Keratinocyte (primary cell): ENCODE measurements around the gene MYO19. TPM values are rescaled to one million over a fixed set of nuclear protein-coding genes. Genes with fewer than 3 reads are reported as not detected.

Source experiments
- DNase-seq: peaks from one replicate; pipeline ENCODE4 v3.0.0-alpha.2; 2011; ENCODE audit warnings: low read depth, missing footprints, low spot score
- FAIRE-seq: peaks from 2 replicates; lab custom pipeline; 2011; peaks lifted over from hg19 to GRCh38; lab: Jason Lieb, UNC
- H2AFZ ChIP-seq: 2 replicates; pipeline ENCODE4 v1.6.0; 2012; ENCODE audit warnings: low read length, control low read depth, inconsistent platforms; ENCODE audit not compliant: control insufficient read depth
- H3K27ac ChIP-seq: 2 replicates; pipeline ENCODE4 v1.5.1; 2011; ENCODE audit warnings: low read length; ENCODE audit not compliant: control insufficient read depth, insufficient read depth
- H3K27me3 ChIP-seq: 3 replicates; pipeline ENCODE4 v1.6.0; 2011; ENCODE audit warnings: low read length; ENCODE audit not compliant: control insufficient read depth, insufficient read depth; ENCODE audit errors: extremely low read depth
- H3K36me3 ChIP-seq, 2 experiments: 2 replicates in 1 of 2; 3 replicates in 1 of 2; pipeline ENCODE4 v1.5.1; 2011; ENCODE audit warnings: low read length in 2 of 2, mild to moderate bottlenecking in 1 of 2; ENCODE audit not compliant: control insufficient read depth in 2 of 2, insufficient read depth in 2 of 2; ENCODE audit errors: extremely low read depth in 1 of 2
- H3K4me1 ChIP-seq: 3 replicates; pipeline ENCODE4 v1.5.1; 2011; ENCODE audit warnings: low read length; ENCODE audit not compliant: control insufficient read depth, insufficient read depth; ENCODE audit errors: extremely low read depth
- H3K4me2 ChIP-seq: 3 replicates; pipeline ENCODE4 v1.6.0; 2011; ENCODE audit warnings: low read depth, low read length; ENCODE audit not compliant: control insufficient read depth, insufficient read depth; ENCODE audit errors: extremely low read depth
- H3K4me3 ChIP-seq, 3 experiments: fragments of 200-600 bp in 1 of 3; sonication (generic) in 1 of 3; 2 replicates in 2 of 3; 3 replicates in 1 of 3; pipeline ENCODE4 v1.5.1; 2011 to 2016; ENCODE audit warnings: low read length in 3 of 3, mild to moderate bottlenecking in 3 of 3, control low read depth in 2 of 3, inconsistent platforms in 1 of 3, low read depth in 1 of 3, mixed read lengths in 1 of 3, mixed run types in 1 of 3, moderate library complexity in 1 of 3; ENCODE audit not compliant: control insufficient read depth in 2 of 3, insufficient read depth in 2 of 3; ENCODE audit errors: extremely low read depth in 1 of 3
- H3K79me2 ChIP-seq: 2 replicates; pipeline ENCODE4 v1.6.0; 2012; ENCODE audit warnings: low read length; ENCODE audit not compliant: control insufficient read depth, insufficient read depth
- H3K9ac ChIP-seq: 3 replicates; pipeline ENCODE4 v1.6.0; 2011; ENCODE audit warnings: low read length; ENCODE audit not compliant: control insufficient read depth, insufficient read depth; ENCODE audit errors: extremely low read depth
- H3K9me1 ChIP-seq: 3 replicates; pipeline ENCODE4 v1.6.0; 2011; ENCODE audit warnings: low read length; ENCODE audit not compliant: control insufficient read depth, insufficient read depth; ENCODE audit errors: extremely low read depth
- H3K9me3 ChIP-seq: 2 replicates; pipeline ENCODE4 v1.5.1; 2012; ENCODE audit warnings: low read depth, low read length; ENCODE audit not compliant: control insufficient read depth
- H4K20me1 ChIP-seq: 3 replicates; pipeline ENCODE4 v1.6.0; 2011; ENCODE audit warnings: low read length; ENCODE audit not compliant: control insufficient read depth, insufficient read depth; ENCODE audit errors: extremely low read depth
- EZH2 ChIP-seq: IDR thresholded peaks from one replicate; pipeline ENCODE4 v1.6.1; 2012; ENCODE audit warnings: inconsistent platforms, mild to moderate bottlenecking, low read length, moderate library complexity
- dilution Hi-C: fragments of 300-500 bp; cut with MboI; formaldehyde crosslinking; loops from one replicate; pipeline ENCODE4 v1.7.0; 2020; ENCODE audit warnings: low sequenced_read_pairs; ENCODE audit not compliant: extremely low pct_ligation_motif_present
- polyA plus RNA-seq, 5 experiments: library from polyadenylated mRNA; depleted of rRNA in 3 of 5; stranded (reverse) in 3 of 5; stranded (forward) in 1 of 5; unstranded in 1 of 5; fragments of >200 nt; gene quantifications; 1 replicate in 1 of 5; 2 replicates in 3 of 5; 3 replicates in 1 of 5; pipeline versions ENCODE4 v1.2.1 to v1.2.3, GENCODE V29; 2011 to 2012; ENCODE audit warnings: missing spikeins in 2 of 5, low read depth in 1 of 5, low replicate concordance in 1 of 5
- TF ChIP-seq, protein P1 (sequence below), 3 experiments: IDR thresholded peaks in 1 of 3; conservative IDR thresholded peaks in 1 of 3; optimal IDR thresholded peaks in 1 of 3; 2 replicates in 2 of 3; 3 replicates in 1 of 3; pipeline versions ENCODE3 to v1.5.1; 2011; ENCODE audit warnings: low read length in 3 of 3, mild to moderate bottlenecking in 3 of 3, moderate library complexity in 2 of 3, control low read depth in 1 of 3, inconsistent platforms in 1 of 3; ENCODE audit not compliant: insufficient read depth in 2 of 3; ENCODE audit errors: extremely low read depth in 1 of 3

Gene MYO19
- polyA plus RNA-seq, 1 donor (not counting 4 experiments of a cell fraction or from before 2014, with no cell fraction given) = 47.9 TPM

DNA sequence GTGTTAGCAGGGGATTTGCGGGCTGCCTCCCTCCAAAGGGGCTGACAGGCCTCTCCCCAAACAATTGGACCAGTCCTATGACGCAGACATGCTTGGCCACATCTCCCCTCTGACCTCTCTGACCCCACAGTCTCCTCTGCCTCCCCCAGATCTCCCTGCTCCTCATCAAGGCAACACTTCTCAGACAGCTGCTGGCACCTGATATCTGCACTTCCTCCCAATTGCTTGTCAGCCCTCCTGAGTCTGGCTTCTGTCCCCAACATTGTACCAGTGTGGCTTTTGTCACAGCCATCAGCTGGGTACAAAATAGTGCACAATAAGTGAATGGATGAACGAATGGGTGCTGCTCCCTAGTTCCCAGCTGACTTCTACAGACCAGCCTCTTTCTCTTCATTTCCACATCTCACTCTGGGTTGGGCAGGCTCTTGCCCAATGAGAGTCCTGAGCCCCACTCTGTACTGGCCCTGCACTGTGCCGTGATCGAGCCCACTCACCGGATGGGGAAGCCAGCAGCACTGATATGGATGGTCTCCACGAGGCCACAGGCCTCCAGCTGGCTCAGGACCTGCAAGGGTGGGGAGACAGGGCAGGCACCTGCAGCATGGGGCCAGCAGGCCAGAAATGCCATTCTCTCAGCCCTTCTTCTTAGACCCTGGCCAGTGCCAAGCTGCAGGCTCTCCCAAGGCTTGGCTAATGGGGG is 31.1 kb downstream of the MYO19 start:
- no peak for FAIRE-seq
- no peak for DNase-seq
- dilution Hi-C loops = no loop called here
- Histone ChIP-seq H4K20me1 (no peaks in the 10 kb centered on the region), H2AFZ (no peak overlapping the region), H3K27me3 (no peaks in the 10 kb centered on the region), H3K79me2 (no peaks in the 10 kb centered on the region), H3K36me3 (peaks cover 46 to 68% of the 10 kb centered on the region in 2 experiments), H3K4me2 (no peak overlapping the region), H3K27ac (no peak overlapping the region), H3K4me1 (no peaks in the 10 kb centered on the region), H3K4me3 (no peak overlapping the region), H3K9me3 (no peaks in the 10 kb centered on the region), H3K9ac (no peak overlapping the region), H3K9me1 (no peaks in the 10 kb centered on the region)
- TF ChIP-seq, protein P1, sequence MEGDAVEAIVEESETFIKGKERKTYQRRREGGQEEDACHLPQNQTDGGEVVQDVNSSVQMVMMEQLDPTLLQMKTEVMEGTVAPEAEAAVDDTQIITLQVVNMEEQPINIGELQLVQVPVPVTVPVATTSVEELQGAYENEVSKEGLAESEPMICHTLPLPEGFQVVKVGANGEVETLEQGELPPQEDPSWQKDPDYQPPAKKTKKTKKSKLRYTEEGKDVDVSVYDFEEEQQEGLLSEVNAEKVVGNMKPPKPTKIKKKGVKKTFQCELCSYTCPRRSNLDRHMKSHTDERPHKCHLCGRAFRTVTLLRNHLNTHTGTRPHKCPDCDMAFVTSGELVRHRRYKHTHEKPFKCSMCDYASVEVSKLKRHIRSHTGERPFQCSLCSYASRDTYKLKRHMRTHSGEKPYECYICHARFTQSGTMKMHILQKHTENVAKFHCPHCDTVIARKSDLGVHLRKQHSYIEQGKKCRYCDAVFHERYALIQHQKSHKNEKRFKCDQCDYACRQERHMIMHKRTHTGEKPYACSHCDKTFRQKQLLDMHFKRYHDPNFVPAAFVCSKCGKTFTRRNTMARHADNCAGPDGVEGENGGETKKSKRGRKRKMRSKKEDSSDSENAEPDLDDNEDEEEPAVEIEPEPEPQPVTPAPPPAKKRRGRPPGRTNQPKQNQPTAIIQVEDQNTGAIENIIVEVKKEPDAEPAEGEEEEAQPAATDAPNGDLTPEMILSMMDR (optimal IDR thresholded peaks at IDR 0.05 in 1 of 3, IDR thresholded peaks at IDR 0.05 in 1 of 3, conservative IDR thresholded peaks at IDR 0.05 in 1 of 3; ENCODE audit: extremely low read depth in 1 of 3, insufficient read depth in 2 of 3, low read length in 3 of 3) = no peak

DNA sequence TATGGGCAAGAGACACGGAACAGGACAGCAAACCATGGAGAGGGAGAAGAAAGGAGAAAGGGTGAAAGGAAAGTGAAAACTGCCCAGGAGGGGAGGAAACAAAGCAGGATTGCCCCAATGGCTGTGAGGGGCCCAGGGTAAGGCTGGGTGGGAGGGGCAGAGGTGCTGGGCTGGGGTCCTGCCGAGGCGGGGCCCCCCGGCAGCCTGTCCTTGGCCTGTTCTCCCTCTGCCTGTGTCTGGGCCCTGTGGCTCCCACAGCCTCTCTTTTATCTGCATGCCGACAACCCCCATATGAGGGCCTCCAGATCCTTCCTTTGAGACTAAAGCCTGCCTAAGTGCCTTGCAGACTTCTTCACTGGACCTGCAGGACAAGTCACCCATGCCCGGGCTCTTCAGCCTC is 32.7 kb downstream of the MYO19 start:
- H4K20me1 ChIP-seq = no peaks in the 10 kb centered on the region
- dilution Hi-C loops = no loop called here
- FAIRE-seq (no peak), DNase-seq (no peak)
- peaks cover 40 to 59% of the 10 kb centered on the region in 2 experiments for H3K36me3 ChIP-seq
- TF ChIP-seq EZH2 = no peak
- TF ChIP-seq, protein P1 (optimal IDR thresholded peaks at IDR 0.05 in 1 of 3, IDR thresholded peaks at IDR 0.05 in 1 of 3, conservative IDR thresholded peaks at IDR 0.05 in 1 of 3; ENCODE audit: extremely low read depth in 1 of 3, insufficient read depth in 2 of 3, low read length in 3 of 3) = no peak
- H3K9ac ChIP-seq = no peak overlapping the region
- no peak overlapping the region for H3K4me3 ChIP-seq
- H3K9me1 ChIP-seq = no peaks in the 10 kb centered on the region
- no peak overlapping the region for H3K4me2 ChIP-seq
- H3K27ac ChIP-seq = no peak overlapping the region
- no peaks in the 10 kb centered on the region for H3K9me3 ChIP-seq
- no peak overlapping the region for H2AFZ ChIP-seq
- H3K79me2 ChIP-seq = no peaks in the 10 kb centered on the region
- H3K4me1 ChIP-seq = no peaks in the 10 kb centered on the region
- no peaks in the 10 kb centered on the region for H3K27me3 ChIP-seq
